H9 (cell line): Measurements from ENCODE around the gene IDH3B. TPM values are rescaled to one million over a fixed set of nuclear protein-coding genes. Genes with fewer than 3 reads are reported as not detected.

ENCODE experiments used
- DNase-seq: peaks from one replicate; pipeline ENCODE4 v3.0.0-alpha.2; 2017
- H2AFZ ChIP-seq: one replicate; pipeline ENCODE4 v1.6.1; 2013; ENCODE audit warnings: mild to moderate bottlenecking, low read length, control low read depth, moderate library complexity
- H2AK5ac ChIP-seq: 2 replicates; pipeline ENCODE4 v1.6.1; 2013; ENCODE audit warnings: low read length, control low read depth, mixed read lengths; ENCODE audit not compliant: insufficient read length
- H2BK120ac ChIP-seq: one replicate; pipeline ENCODE4 v1.6.1; 2013; ENCODE audit warnings: low read depth, mild to moderate bottlenecking, low read length, control low read depth, inconsistent platforms; ENCODE audit not compliant: poor library complexity, severe bottlenecking
- H2BK12ac ChIP-seq: 2 replicates; pipeline ENCODE4 v1.6.1; 2013; ENCODE audit warnings: low read length, control low read depth, mixed read lengths, low read depth; ENCODE audit not compliant: insufficient read length
- H2BK15ac ChIP-seq: 2 replicates; pipeline ENCODE4 v1.6.1; 2013; ENCODE audit warnings: low read depth, low read length, control low read depth
- H2BK20ac ChIP-seq: one replicate; pipeline ENCODE4 v1.6.1; 2013; ENCODE audit warnings: low read depth, mild to moderate bottlenecking, low read length, control low read depth, inconsistent platforms; ENCODE audit not compliant: poor library complexity, severe bottlenecking
- H2BK5ac ChIP-seq: 2 replicates; pipeline ENCODE4 v1.6.1; 2013; ENCODE audit warnings: low read length, control low read depth, mixed read lengths; ENCODE audit not compliant: insufficient read length
- H3K14ac ChIP-seq: 2 replicates; pipeline ENCODE4 v1.6.1; 2013; ENCODE audit warnings: low read length, control low read depth; ENCODE audit not compliant: insufficient read depth
- H3K18ac ChIP-seq: 2 replicates; pipeline ENCODE4 v1.6.1; 2013; ENCODE audit warnings: low read depth, mild to moderate bottlenecking, mixed read lengths, low read length, control low read depth; ENCODE audit not compliant: insufficient read length
- H3K23ac ChIP-seq: 2 replicates; pipeline ENCODE4 v1.6.1; 2013; ENCODE audit warnings: low read length, control low read depth, mixed read lengths, low read depth; ENCODE audit not compliant: insufficient read length
- H3K23me2 ChIP-seq: 2 replicates; pipeline ENCODE4 v1.6.1; 2013; ENCODE audit warnings: low read depth, mild to moderate bottlenecking, mixed read lengths, low read length, control low read depth; ENCODE audit not compliant: insufficient read length, poor library complexity, severe bottlenecking
- H3K27ac ChIP-seq: 2 replicates; pipeline ENCODE4 v1.5.1; 2013; ENCODE audit warnings: low read length, control low read depth, mixed read lengths, low read depth; ENCODE audit not compliant: insufficient read length
- H3K27me3 ChIP-seq: 2 replicates; pipeline ENCODE4 v1.6.1; 2013; ENCODE audit warnings: low read length, control low read depth, inconsistent platforms; ENCODE audit not compliant: insufficient read depth
- H3K4ac ChIP-seq: 2 replicates; pipeline ENCODE4 v1.6.1; 2013; ENCODE audit warnings: low read depth, mild to moderate bottlenecking, control low read depth, inconsistent platforms, low read length, moderate library complexity
- H3K4me1 ChIP-seq: 2 replicates; pipeline ENCODE4 v1.6.1; 2013; ENCODE audit warnings: low read length, control low read depth, inconsistent platforms; ENCODE audit not compliant: insufficient read depth
- H3K4me2 ChIP-seq: 2 replicates; pipeline ENCODE4 v1.6.1; 2013; ENCODE audit warnings: low read length, control low read depth, mixed read lengths; ENCODE audit not compliant: insufficient read length, insufficient read depth
- H3K56ac ChIP-seq: 2 replicates; pipeline ENCODE4 v1.6.1; 2013; ENCODE audit warnings: low read depth, mild to moderate bottlenecking, mixed read lengths, low read length, control low read depth; ENCODE audit not compliant: insufficient read length
- H3K79me1 ChIP-seq: 2 replicates; pipeline ENCODE4 v1.6.1; 2013; ENCODE audit warnings: low read depth, mild to moderate bottlenecking, moderate library complexity, low read length, control low read depth, inconsistent platforms; ENCODE audit not compliant: insufficient read depth, poor library complexity, severe bottlenecking
- H3K79me2 ChIP-seq: 2 replicates; pipeline ENCODE4 v1.6.1; 2013; ENCODE audit warnings: low read length, control low read depth, inconsistent platforms; ENCODE audit not compliant: insufficient read depth
- H3K9ac ChIP-seq: 2 replicates; pipeline ENCODE4 v1.6.1; 2013; ENCODE audit warnings: low read length, control low read depth, mixed read lengths; ENCODE audit not compliant: insufficient read length; ENCODE audit errors: extremely low read depth
- H3K9me3 ChIP-seq: one replicate; pipeline ENCODE4 v1.6.1; 2013; ENCODE audit warnings: low read depth, low read length, inconsistent platforms; ENCODE audit not compliant: control insufficient read depth
- H3T11ph ChIP-seq: one replicate; pipeline ENCODE4 v1.6.1; 2013; ENCODE audit warnings: mild to moderate bottlenecking, low read length, control low read depth, inconsistent platforms
- H4K20me1 ChIP-seq: one replicate; pipeline ENCODE4 v1.6.1; 2013; ENCODE audit not compliant: control insufficient read depth, insufficient read length, insufficient read depth
- H4K5ac ChIP-seq: 2 replicates; pipeline ENCODE4 v1.6.1; 2013; ENCODE audit warnings: low read depth, mild to moderate bottlenecking, mixed read lengths, low read length, control low read depth; ENCODE audit not compliant: insufficient read length
- H4K8ac ChIP-seq: replicated peaks from 2 replicates; pipeline ENCODE4 v1.6.1; 2013; ENCODE audit warnings: low read length, control low read depth, mixed read lengths, low read depth; ENCODE audit not compliant: insufficient read length
- H4K91ac ChIP-seq: 2 replicates; pipeline ENCODE4 v1.6.1; 2013; ENCODE audit warnings: low read depth, mild to moderate bottlenecking, moderate library complexity, mixed read lengths, low read length, control low read depth; ENCODE audit not compliant: insufficient read length
- H3K27ac Mint-ChIP-seq, 3 experiments: 2 replicates in 2 of 3; 3 replicates in 1 of 3; pipeline ENCODE4 v1.8.0; 2020 to 2021; ENCODE audit warnings: mixed read lengths in 3 of 3, mild to moderate bottlenecking in 1 of 3, moderate library complexity in 1 of 3
- H3K27me3 Mint-ChIP-seq: 2 replicates; pipeline ENCODE4 v1.8.0; 2021; ENCODE audit warnings: low read depth, mild to moderate bottlenecking, moderate library complexity, mixed read lengths
- H3K36me3 Mint-ChIP-seq, 3 experiments: 2 replicates in 2 of 3; 3 replicates in 1 of 3; pipeline ENCODE4 v1.8.0; 2020 to 2021; ENCODE audit warnings: low read depth in 3 of 3, mixed read lengths in 3 of 3; ENCODE audit not compliant: insufficient read depth in 1 of 3
- H3K4me1 Mint-ChIP-seq, 2 experiments: 2 replicates each; pipeline ENCODE4 v1.8.0; 2020; ENCODE audit warnings: mixed read lengths in 2 of 2
- H3K4me3 Mint-ChIP-seq, 2 experiments: 2 replicates in 1 of 2; 3 replicates in 1 of 2; pipeline ENCODE4 v1.8.0; 2020 to 2021; ENCODE audit warnings: mild to moderate bottlenecking in 2 of 2, mixed read lengths in 2 of 2, moderate library complexity in 1 of 2
- H3K9me3 Mint-ChIP-seq, 2 experiments: 2 replicates in 1 of 2; 3 replicates in 1 of 2; pipeline ENCODE4 v1.8.0; 2020; ENCODE audit warnings: mild to moderate bottlenecking in 2 of 2, mixed read lengths in 2 of 2, moderate library complexity in 1 of 2
- CTCF ChIP-seq: fragments of 200-600 bp; sonication (generic); conservative IDR thresholded peaks from 3 replicates; pipeline ENCODE4 v1.8.0; 2021; ENCODE audit warnings: antibody characterized with exemption, mild to moderate bottlenecking
- WGBS: extraction: QIAGEN DNeasy Blood & Tissue Kit; methylation state at CpG from one replicate; pipeline ENCODE4 v1.1.7; 2013; ENCODE audit warnings: missing lambda C conversion rate, low lambda C conversion rate, mixed read lengths; ENCODE audit not compliant: insufficient read length; ENCODE audit errors: extremely low coverage; 5-methylcytosine and 5-hydroxymethylcytosine counted together
- total RNA-seq: library from RNA; stranded (reverse); gene quantifications from 2 replicates; pipeline ENCODE4 v1.2.1, GENCODE V29; 2021

Gene IDH3B
- total RNA-seq, 1 experiment from 2014 or later = 114 TPM

DNA sequence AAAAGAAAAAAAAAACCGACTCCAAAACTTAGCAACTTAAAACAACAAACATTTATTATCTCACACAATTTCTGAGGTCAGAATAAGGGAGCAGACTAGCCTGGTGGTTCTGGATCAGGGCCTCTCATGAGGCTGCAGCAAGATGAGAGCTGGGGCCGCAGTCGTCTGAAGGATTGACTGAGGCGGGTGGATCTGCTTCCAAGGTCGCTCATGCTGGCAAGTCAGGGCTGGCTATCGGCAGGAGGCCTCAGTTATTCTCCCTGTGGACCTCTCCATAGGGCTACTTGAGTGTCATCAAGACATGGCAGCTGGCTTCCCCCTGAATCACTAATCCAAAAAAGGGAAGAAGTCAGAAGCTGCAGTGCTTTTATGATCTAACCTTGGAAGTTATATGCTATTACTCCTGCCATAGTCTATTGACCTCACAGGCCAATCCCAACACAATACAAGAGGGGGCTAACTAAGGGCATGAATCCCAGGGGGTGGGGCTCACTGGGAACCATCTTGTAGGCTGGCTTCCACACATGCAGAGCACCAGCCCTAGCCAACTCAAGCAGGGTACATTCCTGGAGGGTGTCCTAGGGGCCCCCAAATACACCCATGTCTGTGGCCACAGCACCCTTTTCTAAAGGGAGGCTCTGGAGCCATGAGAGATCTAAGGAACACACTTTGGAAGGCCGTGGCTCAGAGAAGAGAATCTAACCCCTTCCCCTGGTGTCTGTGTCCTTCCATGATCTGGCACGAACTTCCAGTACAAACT lies 39.9 kb upstream of the IDH3B start:
- Histone ChIP-seq H3K79me2 (no peaks in the 10 kb centered on the region), H3K9ac (no peak overlapping the region), H3K14ac (no peak overlapping the region), H3K4ac (no peak overlapping the region), H2BK20ac (no peak overlapping the region), H2AK5ac (no peak overlapping the region), H4K5ac (no peak overlapping the region), H3T11ph (no peak overlapping the region), H3K4me2 (no peak overlapping the region), H4K8ac (no peak overlapping the region), H3K56ac (no peak overlapping the region), H3K27ac (no peak overlapping the region), H3K27me3 (peaks cover 10% of the 10 kb centered on the region; the same call in 1 of the 2 replicates), H3K79me1 (no peaks in the 10 kb centered on the region), H2AFZ (no peak overlapping the region), H2BK120ac (no peak overlapping the region), H2BK5ac (no peak overlapping the region), H3K23ac (no peak overlapping the region), H4K91ac (no peak overlapping the region), H2BK15ac (no peak overlapping the region), H3K4me1 (peaks cover 4% of the 10 kb centered on the region; the same call in 1 of the 2 replicates), H3K18ac (no peak overlapping the region), H4K20me1 (no peaks in the 10 kb centered on the region), H3K23me2 (no peaks in the 10 kb centered on the region), H3K9me3 (no peaks in the 10 kb centered on the region), H2BK12ac (no peak overlapping the region)
- TF ChIP-seq CTCF = no peak
- no peak for DNase-seq
- H3K36me3 Mint-ChIP-seq = no peaks in the 10 kb centered on the region
- H3K27ac Mint-ChIP-seq = no peak overlapping the region
- H3K9me3 Mint-ChIP-seq = no peaks in the 10 kb centered on the region
- peaks cover 50 to 56% of the 10 kb centered on the region in 2 experiments for H3K4me1 Mint-ChIP-seq
- WGBS = no CpG with 5 or more reads among the region's 8 CpGs
- H3K27me3 Mint-ChIP-seq = peaks cover 84% of the 10 kb centered on the region
- no peak overlapping the region for H3K4me3 Mint-ChIP-seq
